C4-2B (cell line): ENCODE measurements around the gene MTUS2.

ENCODE experiments used
- CTCF ChIP-seq: fragments of 450-650 bp; conservative IDR thresholded peaks from 2 replicates; pipeline ENCODE4 v1.5.1; 2017; ENCODE audit warnings: mild to moderate bottlenecking
- ZFX ChIP-seq: fragments of 450-650 bp; IDR thresholded peaks from 2 replicates; pipeline ENCODE4 v1.6.1; 2017

GRCh38 chr13:29421118-29421517 is 601.0 kb downstream of the MTUS2 start:
- TF ChIP-seq CTCF = no peak
- no peak for TF ChIP-seq ZFX
